Measurements from ENCODE around the gene TSPAN9. TPM values are rescaled to one million over a fixed set of nuclear protein-coding genes. Genes with fewer than 3 reads are reported as not detected.

Gene TSPAN9
- total RNA-seq, 1 donor from 2014 or later, result 15.9 TPM

- ATAC-seq, result no peak
Observed at GRCh38 chr12:3142386-3142785, 65.2 kb downstream of the TSPAN9 start.

- no peak for ATAC-seq
Observed at GRCh38 chr12:3144495-3144894, 67.3 kb downstream of the TSPAN9 start.

GRCh38 chr12:3145033-3145432 lies 67.9 kb downstream of the TSPAN9 start:
- no peak for ATAC-seq

GRCh38 chr12:3145546-3146310 lies 68.5 kb downstream of the TSPAN9 start:
- ATAC-seq, result no peak

GRCh38 chr12:3147260-3147659 lies 70.1 kb downstream of the TSPAN9 start:
- ATAC-seq, result no peak

GRCh38 chr12:3148366-3149000 lies 71.3 kb downstream of the TSPAN9 start:
- ATAC-seq, result no peak

- ATAC-seq, result no peak
Observed at GRCh38 chr12:3149515-3150307, 72.5 kb downstream of the TSPAN9 start.

- ATAC-seq, result no peak
Observed at GRCh38 chr12:3150308-3150670, 73.1 kb downstream of the TSPAN9 start.

- ATAC-seq, result no peak
Observed at GRCh38 chr12:3150931-3151835, 74.0 kb downstream of the TSPAN9 start.

GRCh38 chr12:3152011-3152511 lies 74.9 kb downstream of the TSPAN9 start:
- ATAC-seq, result no peak

- ATAC-seq, result peak; percentile 40
Observed at GRCh38 chr12:3152892-3153291, 75.7 kb downstream of the TSPAN9 start.

GRCh38 chr12:3154006-3154405 lies 76.8 kb downstream of the TSPAN9 start:
- no peak for ATAC-seq

- ATAC-seq, result no peak
Observed at GRCh38 chr12:3155702-3156370, 78.7 kb downstream of the TSPAN9 start.

GRCh38 chr12:3157581-3158323 lies 80.6 kb downstream of the TSPAN9 start:
- no peak for ATAC-seq

- no peak for ATAC-seq
Observed at GRCh38 chr12:3158851-3159465, 81.8 kb downstream of the TSPAN9 start.

- no peak for ATAC-seq
Observed at GRCh38 chr12:3160081-3160480, 82.9 kb downstream of the TSPAN9 start.

GRCh38 chr12:3161861-3162260 lies 84.7 kb downstream of the TSPAN9 start:
- ATAC-seq, result no peak

- ATAC-seq, result no peak
Observed at GRCh38 chr12:3164454-3165077, 87.4 kb downstream of the TSPAN9 start.

GRCh38 chr12:3165078-3165980 lies 88.2 kb downstream of the TSPAN9 start:
- ATAC-seq, result no peak

All from esophagus mucosa (tissue), 1 donor.